T-cell (primary cell): ENCODE data around the gene GPR146. TPM values are rescaled to one million over a fixed set of nuclear protein-coding genes. Genes with fewer than 3 reads are reported as not detected.

Source experiments
- ATAC-seq, 4 experiments: fragments of 200-7000 bp in 3 of 4; fragments of 150-1000 bp in 1 of 4; cut with Tn5 transposase; replicated peaks in 1 of 4; 1 replicate in 3 of 4; 2 replicates in 1 of 4; pipeline ENCODE4 v1.10.0; 2021; ENCODE audit warnings: moderate library complexity in 3 of 4, mild to moderate bottlenecking in 2 of 4, moderate number of reproducible peaks in 1 of 4
- CTCF ChIA-PET, 2 donors: fragments of 300-600 bp; sonication (Branson Sonifier 250); formaldehyde crosslinking; loops; one replicate each; lab custom pipeline; 2022; ENCODE audit warnings: antibody characterized with exemption in 2 of 2; lab: Charles Lee
- POLR2A ChIA-PET, 2 donors: fragments of 300-600 bp; sonication (Branson Sonifier 250); formaldehyde crosslinking; loops; one replicate each; lab custom pipeline; 2022; ENCODE audit warnings: antibody characterized with exemption in 2 of 2; lab: Charles Lee
- DNase-seq, 35 experiments: peaks; one replicate each; pipeline versions ENCODE4 v3.0.0 to v3.0.0-alpha.2; 2013 to 2023
- H3K27ac ChIP-seq: one replicate; pipeline ENCODE4 v1.5.1; 2013; ENCODE audit warnings: low read length
- H3K27me3 ChIP-seq, 2 experiments: replicated peaks in 1 of 2; 1 replicate in 1 of 2; 2 replicates in 1 of 2; pipeline versions ENCODE4 v1.6.1 to v1.7.0; 2013; ENCODE audit warnings: low read length in 1 of 2, mixed read lengths in 1 of 2; ENCODE audit not compliant: control insufficient read depth in 2 of 2, insufficient read depth in 2 of 2; ENCODE audit errors: extremely low read depth in 1 of 2
- H3K36me3 ChIP-seq, 2 donors: 1 replicate in 1 of 2; 2 replicates in 1 of 2; pipeline versions ENCODE4 v1.6.1 to v1.7.0; 2013; ENCODE audit warnings: low read length in 1 of 2; ENCODE audit not compliant: control insufficient read depth in 2 of 2, insufficient read depth in 1 of 2; ENCODE audit errors: extremely low read depth in 1 of 2
- H3K4me1 ChIP-seq, 2 experiments: 1 replicate in 1 of 2; 2 replicates in 1 of 2; pipeline versions ENCODE4 v1.6.1 to v1.7.0; 2013; ENCODE audit warnings: low read length in 2 of 2, mixed read lengths in 1 of 2; ENCODE audit not compliant: insufficient read depth in 2 of 2, control insufficient read depth in 1 of 2; ENCODE audit errors: extremely low read depth in 1 of 2
- H3K4me3 ChIP-seq, 2 donors: 1 replicate in 1 of 2; 2 replicates in 1 of 2; pipeline versions ENCODE4 v1.5.1 to v1.7.0; 2013; ENCODE audit warnings: mild to moderate bottlenecking in 2 of 2, low read length in 1 of 2, moderate library complexity in 1 of 2; ENCODE audit not compliant: control insufficient read depth in 1 of 2; ENCODE audit errors: extremely low read depth in 1 of 2
- H3K9me3 ChIP-seq: 2 replicates; pipeline ENCODE4 v1.7.0; 2013
- H3K27ac Mint-ChIP-seq, 2 donors: one replicate each; pipeline ENCODE4 v1.8.0; 2020 to 2021; ENCODE audit warnings: mild to moderate bottlenecking in 2 of 2, mixed read lengths in 2 of 2
- H3K27me3 Mint-ChIP-seq, 2 donors: one replicate each; pipeline ENCODE4 v1.8.0; 2021 to 2022; ENCODE audit warnings: mixed read lengths in 2 of 2
- H3K36me3 Mint-ChIP-seq: one replicate; pipeline ENCODE4 v1.8.0; 2021; ENCODE audit warnings: mixed read lengths
- H3K4me1 Mint-ChIP-seq, 3 donors: one replicate each; pipeline ENCODE4 v1.8.0; 2020 to 2022; ENCODE audit warnings: mixed read lengths in 3 of 3, mild to moderate bottlenecking in 1 of 3
- H3K4me3 Mint-ChIP-seq, 3 donors: one replicate each; pipeline ENCODE4 v1.8.0; 2020 to 2022; ENCODE audit warnings: mild to moderate bottlenecking in 3 of 3, mixed read lengths in 3 of 3, moderate library complexity in 3 of 3
- H3K9me3 Mint-ChIP-seq, 3 donors: one replicate each; pipeline ENCODE4 v1.8.0; 2020 to 2022; ENCODE audit warnings: mixed read lengths in 3 of 3
- WGBS: methylation state at CpG from one replicate; pipeline ENCODE4 v1.1.5; 2013; ENCODE audit warnings: missing lambda C conversion rate; ENCODE audit not compliant: insufficient coverage; 5-methylcytosine and 5-hydroxymethylcytosine counted together
- total RNA-seq, 35 experiments: library from RNA in 6 of 35; stranded (reverse) in 6 of 35; fragments of 120-200 nt in 1 of 35; gene quantifications; one replicate each; pipeline versions ENCODE4 v1.2.1 to v1.2.4 and lab custom pipeline; 2013 to 2026

Gene GPR146
- total RNA-seq, 5 donors from 2014 or later (not counting 1 experiment from before 2014, with no cell fraction given): 11.9 to 14.7 (median 13.0) TPM

DNA sequence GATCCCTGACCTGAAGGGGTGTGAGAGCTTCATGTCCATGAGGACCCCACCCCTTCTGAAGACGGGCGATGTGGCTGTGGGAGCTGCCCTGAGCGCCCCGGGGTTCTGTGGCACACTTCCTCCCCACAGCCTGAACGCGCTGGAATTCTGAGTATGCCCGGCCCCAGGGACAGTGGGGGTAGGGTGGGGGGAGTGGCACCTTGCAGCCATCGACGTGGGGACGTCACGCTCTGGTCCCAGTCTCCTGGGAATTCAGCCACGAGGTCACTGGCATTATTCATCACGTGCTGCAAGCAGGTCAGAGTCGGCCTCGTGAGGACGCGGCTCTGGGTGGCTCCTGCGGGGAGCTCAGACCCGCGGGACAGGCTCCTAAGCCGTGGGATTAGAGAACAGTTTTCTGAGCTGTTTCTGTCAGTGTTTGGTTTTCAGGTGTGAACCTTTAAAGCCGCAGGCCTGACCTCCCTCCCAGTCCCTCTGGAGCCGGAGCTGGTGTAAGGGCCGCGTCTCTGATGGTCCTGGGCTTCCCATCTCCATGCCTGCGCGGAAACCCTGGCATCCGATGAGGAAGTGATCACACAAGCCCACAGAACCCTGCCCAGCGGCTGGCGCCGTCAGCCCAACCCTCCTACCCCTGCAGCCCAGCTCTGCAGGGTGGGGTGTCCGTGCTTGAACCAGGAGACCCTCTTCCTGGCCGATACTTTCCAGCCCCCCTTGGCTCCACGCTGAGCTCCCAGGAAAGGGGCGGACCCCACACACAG is 16.1 kb downstream of the GPR146 start:
- 52% methylated on average over 29 of the region's 35 CpGs for WGBS
- peaks cover 4% of the 10 kb centered on the region for H3K36me3 Mint-ChIP-seq
- H3K27ac Mint-ChIP-seq: no peak overlapping the region

GRCh38 chr7:1061180-1061579 is 16.8 kb downstream of the GPR146 start:
- Histone ChIP-seq H3K27me3 (peaks cover 0 to 20% of the 10 kb centered on the region in 2 experiments), H3K4me3 (no peak overlapping the region), H3K9me3 (no peaks in the 10 kb centered on the region), H3K4me1 (peaks cover under 1 to 21% of the 10 kb centered on the region in 2 experiments), H3K36me3 (peaks cover 0 to 3% of the 10 kb centered on the region in 2 donors), H3K27ac (no peak overlapping the region)
- Mint-ChIP-seq H3K36me3 (peaks cover 4% of the 10 kb centered on the region), H3K4me3 (no peak overlapping the region), H3K27ac (no peak overlapping the region), H3K9me3 (no peaks in the 10 kb centered on the region), H3K4me1 (peaks cover 5 to 22% (median 9%) of the 10 kb centered on the region in 3 donors), H3K27me3 (peaks cover 0 to 4% of the 10 kb centered on the region in 2 donors)
- WGBS: 97% methylated on average over 9 of the region's 9 CpGs
- DNase-seq (no peak), ATAC-seq (no peak)
- CTCF ChIA-PET: interaction anchor here in 1 of 2 donors (0.5 kb wide), 1 partner anchor 68 kb away, joined by 3 read pairs; no protein-coding TSS in a partner anchor
- POLR2A ChIA-PET: no interaction called here

More for the DNA sequence above, 16.1 kb downstream of the GPR146 start:
- Mint-ChIP-seq H3K9me3 (no peaks in the 10 kb centered on the region), H3K4me3 (no peak overlapping the region), H3K4me1 (peaks cover 6 to 25% (median 8%) of the 10 kb centered on the region in 3 donors), H3K27me3 (peaks cover 0 to 4% of the 10 kb centered on the region in 2 donors)
- DNase-seq (no peak), ATAC-seq (no peak)
- CTCF ChIA-PET: interaction anchor here in 1 of 2 donors (0.5 kb wide), 2 partner anchors 67 to 1487 kb away, joined by 3 to 13 read pairs; no protein-coding TSS in a partner anchor
- POLR2A ChIA-PET: no interaction called here
- Histone ChIP-seq H3K4me1 (peaks cover 3 to 21% of the 10 kb centered on the region in 2 experiments), H3K27ac (no peak overlapping the region), H3K27me3 (peaks cover 0 to 20% of the 10 kb centered on the region in 2 experiments), H3K4me3 (no peak overlapping the region), H3K36me3 (peaks cover 0 to 3% of the 10 kb centered on the region in 2 donors), H3K9me3 (no peaks in the 10 kb centered on the region)

- no peaks in the 10 kb centered on the region for H3K9me3 Mint-ChIP-seq
- ATAC-seq: no peak
- peak in 1 of 35 experiments; percentile 33 for DNase-seq
Measured at GRCh38 chr7:1062296-1063294, 18.2 kb downstream of the GPR146 start.

DNA sequence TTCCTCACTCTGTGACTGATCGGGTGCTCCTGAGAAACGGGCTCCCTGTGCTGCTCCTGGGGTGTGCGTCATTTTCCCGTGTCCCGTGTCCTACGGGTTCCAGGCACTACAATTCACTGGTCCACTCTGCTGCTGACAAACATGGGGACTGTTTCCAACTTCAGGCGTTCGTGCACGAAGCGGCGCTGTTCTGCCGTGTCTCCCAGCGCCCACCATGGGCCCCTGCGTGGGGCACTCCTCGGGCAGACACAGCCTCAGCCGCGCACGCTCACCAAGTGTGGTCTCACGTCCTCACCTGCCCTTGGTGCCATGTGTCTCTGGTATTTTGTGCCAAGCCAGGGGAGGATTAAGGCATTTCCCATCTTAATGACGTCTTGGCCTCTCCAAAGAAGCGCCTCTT is 19.0 kb downstream of the GPR146 start:
- peaks cover 0 to 3% of the 10 kb centered on the region in 2 donors for H3K36me3 ChIP-seq
- Mint-ChIP-seq H3K27ac (no peak overlapping the region), H3K4me3 (no peak overlapping the region), H3K36me3 (peaks cover 4% of the 10 kb centered on the region), H3K27me3 (peaks cover 0 to 4% of the 10 kb centered on the region in 2 donors), H3K4me1 (peaks cover 5 to 21% (median 9%) of the 10 kb centered on the region in 3 donors), H3K9me3 (no peaks in the 10 kb centered on the region)
- ATAC-seq: no peak
- ChIA-PET POLR2A (no interaction called here), CTCF (no interaction called here)
- peaks cover 0 to 18% of the 10 kb centered on the region in 2 experiments for H3K4me1 ChIP-seq
- no peak overlapping the region for H3K4me3 ChIP-seq
- no peaks in the 10 kb centered on the region for H3K9me3 ChIP-seq
- H3K27ac ChIP-seq: no peak overlapping the region
- peaks cover 0 to 20% of the 10 kb centered on the region in 2 experiments for H3K27me3 ChIP-seq
- no peak for DNase-seq
- 97% methylated on average over 19 of the region's 21 CpGs for WGBS

More at GRCh38 chr7:1062296-1063294, 18.2 kb downstream of the GPR146 start:
- POLR2A ChIA-PET: no interaction called here
- peaks cover 0 to 3% of the 10 kb centered on the region in 2 donors for H3K36me3 ChIP-seq
- H3K9me3 ChIP-seq: no peaks in the 10 kb centered on the region
- peaks cover 0 to 18% of the 10 kb centered on the region in 2 experiments for H3K4me1 ChIP-seq
- CTCF ChIA-PET: no interaction called here
- WGBS: 84% methylated on average over 22 of the region's 33 CpGs
- Mint-ChIP-seq H3K36me3 (peaks cover 4% of the 10 kb centered on the region), H3K4me3 (no peak overlapping the region), H3K27me3 (peaks cover 0 to 4% of the 10 kb centered on the region in 2 donors), H3K4me1 (peaks cover 5 to 21% (median 9%) of the 10 kb centered on the region in 3 donors), H3K27ac (no peak overlapping the region)
- H3K27ac ChIP-seq: no peak overlapping the region
- H3K4me3 ChIP-seq: no peak overlapping the region
- H3K27me3 ChIP-seq: peaks cover 0 to 20% of the 10 kb centered on the region in 2 experiments

GRCh38 chr7:1064581-1064980 is 20.2 kb downstream of the GPR146 start:
- Mint-ChIP-seq H3K4me3 (no peak overlapping the region), H3K27me3 (peaks cover 0 to 4% of the 10 kb centered on the region in 2 donors), H3K9me3 (no peaks in the 10 kb centered on the region), H3K27ac (no peak overlapping the region), H3K36me3 (no peaks in the 10 kb centered on the region), H3K4me1 (peaks cover 0 to 15% (median 9%) of the 10 kb centered on the region in 3 donors)
- Histone ChIP-seq H3K4me1 (peaks cover 0 to 18% of the 10 kb centered on the region in 2 experiments), H3K9me3 (no peaks in the 10 kb centered on the region), H3K27ac (no peak overlapping the region), H3K27me3 (peaks cover 0 to 20% of the 10 kb centered on the region in 2 experiments), H3K36me3 (peaks cover 0 to 3% of the 10 kb centered on the region in 2 donors), H3K4me3 (no peak overlapping the region)
- ChIA-PET POLR2A (no interaction called here), CTCF (interaction anchor here (0.6 to 2.4 kb wide), 4 partner anchors 20 to 72 kb away, joined by 3 to 59 read pairs (median 11); partner anchors contain the start of gene GPR146 (in 1 of the 2))
- DNase-seq (no peak), ATAC-seq (no peak)
- 73% methylated on average over 3 of the region's 13 CpGs for WGBS
